ENCODE data around the gene PDCD1.
"Not testable (repeated sequence)": the region's sequence is repeated elsewhere in the genome, so short reads cannot be mapped to it uniquely, and the experiment has no call there.

Gene PDCD1

GRCh38 chr2:241814643-241815476 is 43.8 kb downstream of the PDCD1 start:
- no peak for DNase-seq (ENCODE audit: extremely low read depth in 1 of 2, low read depth in 1 of 2)

DNA sequence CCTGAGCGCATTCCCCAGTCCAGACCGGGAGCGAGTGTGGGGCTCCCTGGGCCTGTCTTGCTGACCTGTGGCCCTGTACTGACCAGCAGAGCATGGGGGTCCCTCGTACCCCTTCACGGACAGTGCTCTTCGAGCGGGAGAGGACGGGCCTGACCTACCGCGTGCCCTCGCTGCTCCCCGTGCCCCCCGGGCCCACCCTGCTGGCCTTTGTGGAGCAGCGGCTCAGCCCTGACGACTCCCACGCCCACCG is 44.4 kb downstream of the PDCD1 start:
- no peak for DNase-seq (ENCODE audit: extremely low read depth in 1 of 2, low read depth in 1 of 2)

DNA sequence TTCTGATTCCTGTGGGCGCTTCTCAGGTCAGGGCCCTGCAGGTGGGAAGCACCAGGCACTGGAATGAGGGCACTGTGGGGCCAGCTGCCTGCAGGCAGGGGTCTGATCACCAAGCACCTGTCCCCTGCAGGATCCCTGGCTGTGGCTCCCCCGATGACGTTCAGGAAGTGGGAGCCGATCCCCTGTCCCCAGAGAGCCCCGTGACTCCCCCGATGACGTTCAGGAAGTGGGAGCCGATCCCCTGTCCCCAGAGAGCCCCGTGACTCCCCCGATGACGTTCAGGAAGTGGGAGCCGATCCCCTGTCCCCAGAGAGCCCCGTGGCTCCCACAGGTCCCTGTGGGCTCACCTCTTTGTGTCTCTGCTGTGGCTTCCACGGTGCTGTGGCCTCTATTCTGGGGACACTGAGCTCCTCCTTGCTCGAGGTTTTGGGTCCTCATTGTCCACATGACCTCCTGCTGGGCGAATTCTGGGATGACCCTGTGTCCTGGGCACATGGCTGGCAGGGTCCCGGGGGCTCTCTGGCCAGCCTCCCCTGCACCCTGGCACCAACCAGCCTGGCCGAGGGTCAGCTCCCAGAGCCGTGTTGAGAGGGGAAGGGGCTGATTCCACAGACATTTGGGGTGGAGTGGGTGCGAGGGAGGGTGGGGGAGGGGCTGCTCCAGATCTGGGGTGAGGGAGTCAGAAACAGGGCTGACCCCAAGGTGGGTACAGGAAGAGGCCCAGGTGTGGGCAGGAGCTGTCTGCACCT is 44.9 kb downstream of the PDCD1 start:
- no peak for DNase-seq (ENCODE audit: extremely low read depth in 1 of 2, low read depth in 1 of 2)

- no peak for DNase-seq (ENCODE audit: extremely low read depth in 1 of 2, low read depth in 1 of 2)
Observed at GRCh38 chr2:241812730-241813643, 45.7 kb downstream of the PDCD1 start.

GRCh38 chr2:241811952-241812729 is 46.6 kb downstream of the PDCD1 start:
- no peak for DNase-seq (ENCODE audit: extremely low read depth in 1 of 2, low read depth in 1 of 2)

DNA sequence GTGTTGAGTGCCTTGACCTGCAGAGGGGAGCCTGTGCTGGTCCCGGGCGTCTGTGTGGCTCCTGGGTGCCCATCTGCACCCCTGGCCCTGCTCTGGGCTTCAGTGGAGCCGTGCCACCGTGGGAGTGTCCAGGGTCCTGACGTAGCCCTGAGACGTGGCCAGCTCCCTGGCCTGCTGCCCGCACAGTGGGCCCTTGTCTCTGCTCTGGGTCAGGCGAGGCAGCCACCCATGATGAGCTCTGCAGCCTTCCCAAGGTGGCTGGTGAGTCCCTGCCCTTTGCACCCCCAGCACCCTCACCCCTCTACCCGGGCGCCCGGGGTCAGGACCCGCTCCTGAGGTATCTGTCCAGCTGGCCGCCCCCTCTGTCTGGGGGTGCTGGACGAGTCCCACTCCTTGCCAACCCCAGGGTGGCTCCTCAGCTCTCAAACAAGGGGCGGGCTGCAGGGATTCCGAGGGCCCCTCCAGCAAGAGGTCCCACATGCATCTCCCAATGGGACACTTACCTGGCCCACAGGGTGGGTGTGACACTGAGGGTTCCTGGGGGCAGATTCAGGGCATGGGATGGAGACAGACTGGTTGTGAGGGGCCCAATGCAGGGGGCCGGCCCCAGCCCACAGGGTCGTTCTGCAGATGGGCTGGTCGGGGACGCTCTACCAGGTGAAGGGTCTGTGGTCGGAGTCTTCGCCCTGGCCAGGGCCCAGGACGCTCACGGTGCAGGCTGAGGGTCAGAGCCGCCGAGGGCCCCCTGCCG is 47.3 kb downstream of the PDCD1 start:
- no peak for DNase-seq (ENCODE audit: extremely low read depth in 1 of 2, low read depth in 1 of 2)

- DNase-seq (ENCODE audit: extremely low read depth in 1 of 2, low read depth in 1 of 2): no peak
Observed at GRCh38 chr2:241810307-241811200, 48.1 kb downstream of the PDCD1 start.

DNA sequence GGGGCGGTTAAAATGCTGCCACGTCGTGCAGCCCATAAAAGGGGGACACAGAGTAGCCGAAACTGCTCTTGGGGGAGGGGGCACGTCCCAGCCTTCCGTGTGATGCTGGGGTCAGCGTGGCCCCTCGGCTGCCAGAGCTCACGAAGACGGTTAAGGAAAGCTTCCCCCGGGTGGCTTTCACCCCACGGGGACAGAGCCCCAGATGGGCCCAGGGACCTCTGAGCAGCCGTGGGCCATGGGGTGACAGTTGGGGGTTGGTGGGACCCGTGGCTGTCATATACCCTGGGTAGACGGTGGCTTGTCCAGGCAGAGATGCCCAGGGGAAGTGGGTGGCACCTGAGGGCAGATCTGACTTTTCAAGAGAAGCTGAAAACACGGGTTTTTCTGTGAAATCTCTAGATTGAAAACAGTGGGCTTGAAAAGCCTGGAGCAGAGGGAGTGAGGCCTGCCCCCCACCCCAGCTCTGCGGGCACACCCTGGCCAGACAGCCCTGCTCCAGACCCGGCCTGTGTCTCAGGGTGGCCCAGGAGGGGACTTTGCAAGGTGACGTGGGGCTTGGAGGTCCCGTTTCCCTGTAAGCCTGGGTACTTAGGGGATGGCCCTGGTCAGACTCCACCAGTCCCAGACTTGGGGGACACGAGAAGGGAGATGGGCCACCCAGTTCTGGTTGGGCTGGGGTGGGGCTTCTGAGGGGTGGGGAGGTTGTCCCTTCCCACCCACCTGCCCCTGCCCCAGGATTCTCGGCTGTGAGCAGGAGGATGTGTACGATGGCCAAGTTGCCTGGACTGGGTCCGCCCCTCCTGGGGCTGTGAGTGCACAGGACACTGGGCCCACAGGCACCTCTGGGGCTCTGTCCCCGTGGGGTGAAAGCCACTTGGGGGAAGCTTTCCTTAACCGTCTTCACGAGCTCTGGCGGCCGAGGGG is 49.0 kb downstream of the PDCD1 start:
- no peak for DNase-seq (ENCODE audit: extremely low read depth in 1 of 2, low read depth in 1 of 2)

- no peak for DNase-seq (ENCODE audit: extremely low read depth in 1 of 2, low read depth in 1 of 2)
Observed at GRCh38 chr2:241808721-241809382, 49.8 kb downstream of the PDCD1 start, which contains the start of gene NEU4. NEU4 (plus strand) TSS chr2:241809193; CDS start chr2:241814485, 5,292 bp downstream.

- DNase-seq (ENCODE audit: extremely low read depth in 1 of 2, low read depth in 1 of 2): no peak
Observed at GRCh38 chr2:241808051-241808720, 50.5 kb downstream of the PDCD1 start.

- not testable (repeated sequence) for DNase-seq (ENCODE audit: extremely low read depth in 1 of 2, low read depth in 1 of 2)
Observed at GRCh38 chr2:241806217-241806616, 52.5 kb downstream of the PDCD1 start.

GRCh38 chr2:241804326-241805229 is 54.1 kb downstream of the PDCD1 start:
- DNase-seq (ENCODE audit: extremely low read depth in 1 of 2, low read depth in 1 of 2): no peak

GRCh38 chr2:241803387-241804325 is 55.0 kb downstream of the PDCD1 start:
- DNase-seq (ENCODE audit: extremely low read depth in 1 of 2, low read depth in 1 of 2): peak in 1 of 2 donors; percentile 19
